ENCODE data around the gene ICAM3.

GRCh38 chr19:10339977-10340376 lies 553 bp upstream of the ICAM3 start:
- TF ChIP-seq POLR2A (IDR thresholded peaks at IDR 0.05; ENCODE audit: low read depth) (no peak), EP300 (IDR thresholded peaks at IDR 0.05) (no peak), CTCF (IDR thresholded peaks at IDR 0.05) (no peak), POLR2AphosphoS5 (IDR thresholded peaks at IDR 0.05) (no peak)

Measured in esophagus muscularis mucosa (tissue), 4 donors.